Measurements from ENCODE around the gene FIBP. TPM values are rescaled to one million over a fixed set of nuclear protein-coding genes. Genes with fewer than 3 reads are reported as not detected.

The FIBP gene
- total and polyA plus RNA-seq, 10 of the 15 experiments (the other 5 are each of a cell fraction or from before 2014, with no cell fraction given), result 65.1 to 182 (median 94.6) TPM

DNA sequence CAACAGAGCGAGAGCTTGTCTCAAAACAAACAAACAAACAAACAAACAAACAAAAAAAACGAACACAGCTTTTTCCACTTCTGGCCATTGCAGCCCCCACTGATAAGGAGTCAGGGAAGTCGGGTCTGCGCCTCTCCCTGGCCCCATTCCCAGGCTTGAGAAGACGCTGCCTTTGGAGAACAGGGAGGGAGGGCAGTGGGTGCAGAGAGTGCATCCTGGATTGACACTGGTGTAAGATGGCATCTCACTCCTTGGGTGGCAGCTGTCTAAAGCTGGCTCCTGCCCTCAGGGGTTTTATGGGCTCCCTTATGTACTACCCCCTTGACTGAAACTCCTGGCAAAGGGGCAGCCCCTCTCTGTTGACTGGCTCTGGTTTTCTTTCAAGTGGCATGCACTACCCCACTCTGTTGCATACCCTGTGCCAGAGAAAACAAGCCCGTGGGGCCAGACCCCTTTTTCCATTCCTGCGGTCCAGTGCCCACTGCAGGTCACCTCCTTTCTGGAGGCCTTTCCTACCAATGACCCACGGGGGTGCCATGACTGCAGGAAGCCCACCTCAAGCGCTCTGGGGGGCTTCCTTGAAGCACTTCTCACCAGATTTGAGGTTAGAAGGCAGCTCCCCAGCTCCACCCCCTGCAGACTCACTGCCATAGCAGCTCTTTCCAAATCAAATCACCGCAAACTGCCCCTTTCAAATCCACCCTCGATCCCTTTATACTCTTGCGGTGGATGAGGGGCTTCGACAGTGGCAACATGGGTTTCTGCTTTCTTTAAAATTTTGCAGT lies 43.7 kb upstream of the FIBP start:
- in situ Hi-C loops (cut with MboI), result no loop called here
- no peak for ATAC-seq
- CTCF ChIA-PET, result interaction anchor here (1.1 to 3.1 kb wide), 6 partner anchors 10 to 47 kb away, joined by 3 to 16 read pairs (median 8); partner anchors contain the start of genes CCDC85B and FIBP

More for the DNA sequence above, 43.7 kb upstream of the FIBP start:
- H4K20me1 ChIP-seq (ENCODE audit: control insufficient read depth, insufficient read depth), result no peaks in the 10 kb centered on the region
- H3K79me2 ChIP-seq (ENCODE audit: control insufficient read depth, insufficient read depth, low read length), result no peaks in the 10 kb centered on the region
- H3K9me3 ChIP-seq (replicated peaks; ENCODE audit: control insufficient read depth, insufficient read depth, low read length), result no peaks in the 10 kb centered on the region
- FAIRE-seq, result no peak
- H3K4me3 ChIP-seq, result no peak overlapping the region
- no peak for DNase-seq (ENCODE audit: low read depth, low spot score)
- RAD21 ChIA-PET (ENCODE audit: unreplicated experiment), result interaction anchor here (1.3 to 2.2 kb wide), 2 partner anchors 12 to 47 kb away, joined by 3 to 8 read pairs; no protein-coding TSS in a partner anchor
- H3K4me2 ChIP-seq (ENCODE audit: control insufficient read depth, insufficient read depth), result no peak overlapping the region
- H3K36me3 ChIP-seq (ENCODE audit: control insufficient read depth in 2 of 2, insufficient read depth in 2 of 2, low read length in 1 of 2), result no peaks in the 10 kb centered on the region
- no peak overlapping the region for H3K9ac ChIP-seq (ENCODE audit: control insufficient read depth, insufficient read depth, low read length)
- H2AFZ ChIP-seq (ENCODE audit: control insufficient read depth, low read depth, low read length), result peak overlapping the region; percentile 42
- intact Hi-C loops (cut with micrococcal nuclease; ENCODE audit: unreplicated experiment), result no loop called here
- SMC1A ChIA-PET (ENCODE audit: uncharacterized antibody, unreplicated experiment), result interaction anchor here (1.3 to 1.7 kb wide), 3 partner anchors 9 to 45 kb away, joined by 3 to 4 read pairs (median 3); no protein-coding TSS in a partner anchor
- POLR2A ChIA-PET, result interaction anchor here (0.6 to 2.1 kb wide), 3 partner anchors 9 to 50 kb away, joined by 3 to 6 read pairs (median 5); partner anchors contain the start of gene FIBP
- no TSS peak for BruUV-seq (replicated peaks)
- no peaks in the 10 kb centered on the region for H3K27me3 ChIP-seq (replicated peaks in 1 of 2; ENCODE audit: control insufficient read depth in 2 of 2, insufficient read depth in 2 of 2, low read length in 1 of 2)
- H3K27ac ChIP-seq (ENCODE audit: control insufficient read depth, insufficient read depth), result no peak overlapping the region
- peaks cover 20% of the 10 kb centered on the region for H3K4me1 ChIP-seq (ENCODE audit: control insufficient read depth, insufficient read depth, low read length)
- WGBS (ENCODE audit: insufficient coverage, insufficient replicate concordance, low lambda C conversion rate, missing lambda C conversion rate), result 68% methylated on average over 13 of the region's 13 CpGs
- TF ChIP-seq RAD21 (IDR thresholded peaks at IDR 0.05; ENCODE audit: insufficient read depth, low read depth, low read length), result 0 out of 2 replicates have a peak, but pooled peaks have one; percentile 5
- TF ChIP-seq, protein P1, sequence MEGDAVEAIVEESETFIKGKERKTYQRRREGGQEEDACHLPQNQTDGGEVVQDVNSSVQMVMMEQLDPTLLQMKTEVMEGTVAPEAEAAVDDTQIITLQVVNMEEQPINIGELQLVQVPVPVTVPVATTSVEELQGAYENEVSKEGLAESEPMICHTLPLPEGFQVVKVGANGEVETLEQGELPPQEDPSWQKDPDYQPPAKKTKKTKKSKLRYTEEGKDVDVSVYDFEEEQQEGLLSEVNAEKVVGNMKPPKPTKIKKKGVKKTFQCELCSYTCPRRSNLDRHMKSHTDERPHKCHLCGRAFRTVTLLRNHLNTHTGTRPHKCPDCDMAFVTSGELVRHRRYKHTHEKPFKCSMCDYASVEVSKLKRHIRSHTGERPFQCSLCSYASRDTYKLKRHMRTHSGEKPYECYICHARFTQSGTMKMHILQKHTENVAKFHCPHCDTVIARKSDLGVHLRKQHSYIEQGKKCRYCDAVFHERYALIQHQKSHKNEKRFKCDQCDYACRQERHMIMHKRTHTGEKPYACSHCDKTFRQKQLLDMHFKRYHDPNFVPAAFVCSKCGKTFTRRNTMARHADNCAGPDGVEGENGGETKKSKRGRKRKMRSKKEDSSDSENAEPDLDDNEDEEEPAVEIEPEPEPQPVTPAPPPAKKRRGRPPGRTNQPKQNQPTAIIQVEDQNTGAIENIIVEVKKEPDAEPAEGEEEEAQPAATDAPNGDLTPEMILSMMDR (IDR thresholded peaks at IDR 0.05 in 2 of 3, conservative IDR thresholded peaks at IDR 0.05 in 1 of 3; ENCODE audit: control insufficient read depth in 2 of 3, extremely low read depth in 1 of 3, insufficient read depth in 1 of 3, low read depth in 3 of 3, low read length in 3 of 3), result 0 out of 6 replicates have a peak, but pooled peaks of 1 of the 3 experiments have one; percentile 4
- no peak for TF ChIP-seq EGR1 (IDR thresholded peaks at IDR 0.05; ENCODE audit: borderline replicate concordance in 1 of 2, low read depth in 2 of 2, low read length in 2 of 2)

All from GM12878 (cell line).